Hepatocyte (in vitro differentiated cells): ENCODE data around the gene DNER.

Experiments used
- CTCF ChIP-seq: fragments of 200-600 bp; sonication (generic); IDR thresholded peaks from 2 replicates; pipeline ENCODE4 v1.5.1; 2016; ENCODE audit warnings: antibody characterized with exemption, mild to moderate bottlenecking; ENCODE audit not compliant: poor library complexity
- EZH2 ChIP-seq: fragments of 200-600 bp; sonication (generic); IDR thresholded peaks from 2 replicates; pipeline ENCODE4 v1.6.1; 2016; ENCODE audit warnings: antibody characterized with exemption, mild to moderate bottlenecking, borderline replicate concordance
- EZH2phosphoT487 ChIP-seq: fragments of 200-600 bp; sonication (generic); IDR thresholded peaks from one replicate; pipeline ENCODE4 v1.6.1; 2018; ENCODE audit warnings: antibody characterized with exemption, mild to moderate bottlenecking, low read depth, moderate library complexity; ENCODE audit not compliant: unreplicated experiment, severe bottlenecking

- TF ChIP-seq CTCF (no peak), EZH2 (no peak), EZH2phosphoT487 (no peak)
Observed at GRCh38 chr2:229401171-229401865, 313.0 kb downstream of the DNER start.
